ENCODE data around the gene SGMS1. TPM values are rescaled to one million over a fixed set of nuclear protein-coding genes. Genes with fewer than 3 reads are reported as not detected.

Gene SGMS1
- total RNA-seq, 2 donors from 2014 or later = 67.0 to 68.2 TPM

DNA sequence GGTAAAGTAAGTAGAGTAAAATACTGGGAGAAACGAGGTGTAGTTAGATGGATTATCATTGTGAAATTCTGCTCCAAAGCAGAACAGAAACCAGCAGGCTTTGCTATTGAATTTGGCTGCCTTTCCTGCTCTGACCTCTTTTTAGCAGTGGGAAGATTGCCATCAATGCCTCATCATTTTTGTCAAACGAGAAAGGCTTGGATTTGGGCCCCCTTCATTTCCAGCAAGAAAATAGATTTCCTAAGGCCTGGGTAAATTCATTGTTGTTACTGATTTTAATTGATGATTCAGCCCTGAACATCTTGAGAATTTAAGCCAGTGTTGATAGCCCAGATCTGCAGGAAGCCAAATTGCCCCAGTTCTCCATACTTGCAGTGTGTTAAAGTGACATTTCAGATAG is 337.2 kb downstream of the SGMS1 start:
- Histone ChIP-seq H3K9me3 (no peaks in the 10 kb centered on the region), H3K4me3 (no peak overlapping the region), H3K27ac (no peak overlapping the region), H3K27me3 (replicated peaks; ENCODE audit: insufficient read depth) (no peaks in the 10 kb centered on the region), H3K36me3 (no peaks in the 10 kb centered on the region), H3K4me1 (replicated peaks) (no peaks in the 10 kb centered on the region)
- WGBS = 9% methylated on average over 2 of the region's 2 CpGs
- intact Hi-C loops (cut with DNase I) = no loop called here
- TF ChIP-seq POLR2AphosphoS5 (IDR thresholded peaks at IDR 0.05) (no peak), POLR2A (IDR thresholded peaks at IDR 0.05) (no peak)
- TF ChIP-seq, protein P1, sequence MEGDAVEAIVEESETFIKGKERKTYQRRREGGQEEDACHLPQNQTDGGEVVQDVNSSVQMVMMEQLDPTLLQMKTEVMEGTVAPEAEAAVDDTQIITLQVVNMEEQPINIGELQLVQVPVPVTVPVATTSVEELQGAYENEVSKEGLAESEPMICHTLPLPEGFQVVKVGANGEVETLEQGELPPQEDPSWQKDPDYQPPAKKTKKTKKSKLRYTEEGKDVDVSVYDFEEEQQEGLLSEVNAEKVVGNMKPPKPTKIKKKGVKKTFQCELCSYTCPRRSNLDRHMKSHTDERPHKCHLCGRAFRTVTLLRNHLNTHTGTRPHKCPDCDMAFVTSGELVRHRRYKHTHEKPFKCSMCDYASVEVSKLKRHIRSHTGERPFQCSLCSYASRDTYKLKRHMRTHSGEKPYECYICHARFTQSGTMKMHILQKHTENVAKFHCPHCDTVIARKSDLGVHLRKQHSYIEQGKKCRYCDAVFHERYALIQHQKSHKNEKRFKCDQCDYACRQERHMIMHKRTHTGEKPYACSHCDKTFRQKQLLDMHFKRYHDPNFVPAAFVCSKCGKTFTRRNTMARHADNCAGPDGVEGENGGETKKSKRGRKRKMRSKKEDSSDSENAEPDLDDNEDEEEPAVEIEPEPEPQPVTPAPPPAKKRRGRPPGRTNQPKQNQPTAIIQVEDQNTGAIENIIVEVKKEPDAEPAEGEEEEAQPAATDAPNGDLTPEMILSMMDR (IDR thresholded peaks at IDR 0.05) = no peak
- DNase-seq (ENCODE audit: low spot score) = no peak

DNA sequence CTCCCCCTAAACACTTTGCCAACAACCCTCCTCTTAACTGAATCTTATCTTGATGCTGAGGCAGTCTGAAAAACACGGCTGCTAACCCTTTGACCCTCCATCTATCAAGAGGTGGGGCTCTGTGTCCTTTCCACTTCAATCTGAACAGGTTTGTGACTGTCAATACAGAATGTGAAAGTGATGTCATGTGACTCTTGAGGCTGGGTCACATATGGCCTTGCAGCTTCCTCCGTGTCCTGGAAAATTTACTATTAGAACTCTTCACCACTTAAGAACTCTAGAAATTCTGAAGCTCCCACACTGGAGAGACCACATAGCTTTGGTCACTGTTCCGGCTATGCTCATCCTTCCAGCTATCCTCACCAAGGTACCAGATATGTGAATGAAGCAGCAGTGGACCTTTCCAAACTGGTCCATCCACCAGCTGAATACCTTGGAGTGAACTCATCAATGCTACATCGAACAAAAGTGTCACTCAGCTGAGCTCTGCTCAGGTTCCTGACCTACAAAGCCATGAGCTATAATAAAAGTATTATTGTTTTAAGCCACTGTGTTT is 341.7 kb downstream of the SGMS1 start:
- no peak overlapping the region for H3K4me3 ChIP-seq
- H3K27me3 ChIP-seq (replicated peaks; ENCODE audit: insufficient read depth) = no peaks in the 10 kb centered on the region
- intact Hi-C loops (cut with DNase I) = no loop called here
- H3K9me3 ChIP-seq = no peaks in the 10 kb centered on the region
- TF ChIP-seq POLR2A (IDR thresholded peaks at IDR 0.05) = no peak
- H3K4me1 ChIP-seq (replicated peaks) = no peaks in the 10 kb centered on the region
- 80% methylated on average over 4 of the region's 4 CpGs for WGBS
- H3K27ac ChIP-seq = no peak overlapping the region
- no peak for DNase-seq (ENCODE audit: low spot score)
- no peaks in the 10 kb centered on the region for H3K36me3 ChIP-seq

DNA sequence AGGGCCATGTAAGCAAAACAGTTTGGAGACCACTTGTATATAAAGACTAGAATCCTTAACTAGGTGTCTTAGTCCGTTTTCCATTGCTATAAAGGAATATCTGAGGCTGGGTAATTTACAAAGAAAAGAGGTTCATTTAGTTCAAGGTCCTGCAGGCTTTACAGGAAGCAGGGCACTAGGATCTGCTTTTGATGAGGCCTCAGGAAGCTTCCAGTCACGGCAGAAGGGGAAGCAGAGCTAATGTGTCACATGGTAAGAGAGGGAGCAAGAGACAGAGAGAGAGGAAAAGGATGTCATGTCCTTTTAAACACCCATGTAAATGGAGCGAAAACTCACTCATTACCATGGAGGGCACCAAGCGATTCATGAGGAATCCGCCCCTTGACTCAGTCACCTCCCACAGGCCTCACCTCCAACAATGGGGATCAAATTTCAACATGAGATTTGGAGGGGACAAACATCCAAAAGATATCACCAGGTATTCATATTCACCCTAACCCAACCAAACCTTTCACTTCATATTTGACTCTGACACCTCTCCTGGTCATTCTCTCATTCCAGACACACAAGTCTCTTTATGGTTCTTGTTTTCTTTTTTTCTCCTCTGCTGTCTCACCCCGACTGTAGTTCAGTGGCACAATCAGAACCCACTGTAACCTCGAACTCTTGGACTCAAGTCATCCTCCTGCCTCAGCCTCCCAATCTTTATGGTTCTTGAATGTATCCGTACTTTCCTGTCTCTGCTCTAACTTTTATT is 342.4 kb downstream of the SGMS1 start:
- 82% methylated on average over 8 of the region's 8 CpGs for WGBS
- Histone ChIP-seq H3K4me1 (replicated peaks) (no peaks in the 10 kb centered on the region), H3K27me3 (replicated peaks; ENCODE audit: insufficient read depth) (no peaks in the 10 kb centered on the region), H3K9me3 (no peaks in the 10 kb centered on the region), H3K27ac (no peak overlapping the region), H3K36me3 (no peaks in the 10 kb centered on the region), H3K4me3 (no peak overlapping the region)
- TF ChIP-seq POLR2AphosphoS5 (IDR thresholded peaks at IDR 0.05) = no peak
- no peak for DNase-seq (ENCODE audit: low spot score)
- intact Hi-C loops (cut with DNase I) = no loop called here

DNA sequence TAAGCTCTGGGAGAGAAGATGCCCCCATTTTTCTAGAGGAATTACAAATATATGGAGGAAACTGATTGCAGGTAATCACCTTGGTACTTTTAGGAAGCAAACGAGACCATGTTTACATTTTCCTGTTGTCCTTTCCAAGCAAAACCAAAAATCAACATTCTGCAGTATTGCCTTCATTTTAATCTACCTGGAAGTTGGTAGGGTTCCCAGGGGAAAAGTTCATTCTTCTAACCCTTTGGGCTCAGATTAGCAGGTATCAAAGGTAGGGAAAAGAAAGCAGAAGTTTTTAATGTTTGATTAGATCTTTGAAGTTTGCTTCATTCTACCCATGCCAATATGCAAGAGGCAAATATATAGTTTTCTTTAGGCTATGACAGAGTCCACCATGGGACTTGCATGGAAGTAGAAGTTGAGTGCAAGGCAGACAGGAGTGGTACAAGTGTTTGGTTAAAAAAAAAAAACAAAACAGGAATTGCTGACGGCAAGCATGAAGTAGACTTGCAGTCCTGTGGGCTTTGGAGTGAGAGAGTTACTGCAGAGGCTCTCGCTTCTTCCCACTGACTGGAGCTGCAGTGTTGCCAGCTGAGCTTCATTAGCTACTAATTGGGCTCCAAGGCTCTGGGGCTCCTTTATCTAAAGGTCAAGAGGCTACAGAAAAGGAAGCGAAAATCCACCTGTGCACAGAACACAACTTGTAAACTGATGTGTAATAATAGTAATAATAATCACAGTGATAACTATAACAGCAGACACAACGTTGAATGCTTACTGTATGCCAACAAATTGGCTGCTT is 343.5 kb downstream of the SGMS1 start:
- intact Hi-C loops (cut with DNase I) = no loop called here
- H3K4me1 ChIP-seq (replicated peaks) = no peaks in the 10 kb centered on the region
- no peak overlapping the region for H3K27ac ChIP-seq
- no peak overlapping the region for H3K4me3 ChIP-seq
- no peaks in the 10 kb centered on the region for H3K36me3 ChIP-seq
- TF ChIP-seq POLR2AphosphoS5 (IDR thresholded peaks at IDR 0.05) (no peak), POLR2A (IDR thresholded peaks at IDR 0.05) (no peak)
- TF ChIP-seq, protein P1 (IDR thresholded peaks at IDR 0.05) = no peak
- no peaks in the 10 kb centered on the region for H3K27me3 ChIP-seq (replicated peaks; ENCODE audit: insufficient read depth)
- WGBS = 59% methylated on average over 5 of the region's 5 CpGs
- H3K9me3 ChIP-seq = no peaks in the 10 kb centered on the region
- DNase-seq (ENCODE audit: low spot score) = no peak

DNA sequence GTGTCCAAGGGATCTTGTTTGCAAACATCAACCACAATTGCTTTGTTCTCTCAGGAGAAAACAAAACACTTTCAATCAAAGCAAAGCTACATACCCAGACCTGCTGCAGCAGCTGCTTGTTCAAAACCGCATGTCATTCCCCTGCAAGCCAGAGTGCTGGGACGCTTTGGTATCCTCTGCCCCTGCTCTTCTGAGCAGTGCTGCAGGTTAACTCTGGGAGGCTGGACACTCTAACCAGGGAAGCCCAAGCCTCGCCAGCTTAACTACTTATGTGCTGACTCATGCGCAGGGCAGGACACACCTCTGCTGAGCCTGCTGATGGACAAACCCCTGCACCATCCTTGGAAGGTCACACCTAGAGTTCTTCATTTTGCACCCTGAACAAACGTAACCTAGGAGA is 344.3 kb downstream of the SGMS1 start:
- DNase-seq (ENCODE audit: low spot score) = no peak
- WGBS = 49% methylated on average over 5 of the region's 5 CpGs
- intact Hi-C loops (cut with DNase I) = no loop called here

More for the DNA sequence above, 344.3 kb downstream of the SGMS1 start:
- Histone ChIP-seq H3K27ac (no peak overlapping the region), H3K36me3 (no peaks in the 10 kb centered on the region), H3K9me3 (no peaks in the 10 kb centered on the region), H3K4me1 (replicated peaks) (no peaks in the 10 kb centered on the region), H3K4me3 (no peak overlapping the region), H3K27me3 (replicated peaks; ENCODE audit: insufficient read depth) (no peaks in the 10 kb centered on the region)
- TF ChIP-seq, protein P1 (IDR thresholded peaks at IDR 0.05) = no peak
- TF ChIP-seq POLR2A (IDR thresholded peaks at IDR 0.05) = no peak
- no peak for TF ChIP-seq POLR2AphosphoS5 (IDR thresholded peaks at IDR 0.05)

Measured in prostate gland (tissue), 2 donors.